Measurements from ENCODE around the gene ANO4.

- TF ChIP-seq CTCF (conservative IDR thresholded peaks at IDR 0.05) (no peak), ZFX (IDR thresholded peaks at IDR 0.05) (no peak)
Observed at GRCh38 chr12:101050631-101051030, 256.1 kb downstream of the ANO4 start.
